ENCODE measurements around the gene CNTNAP2.

CNTNAP2 gene

DNA sequence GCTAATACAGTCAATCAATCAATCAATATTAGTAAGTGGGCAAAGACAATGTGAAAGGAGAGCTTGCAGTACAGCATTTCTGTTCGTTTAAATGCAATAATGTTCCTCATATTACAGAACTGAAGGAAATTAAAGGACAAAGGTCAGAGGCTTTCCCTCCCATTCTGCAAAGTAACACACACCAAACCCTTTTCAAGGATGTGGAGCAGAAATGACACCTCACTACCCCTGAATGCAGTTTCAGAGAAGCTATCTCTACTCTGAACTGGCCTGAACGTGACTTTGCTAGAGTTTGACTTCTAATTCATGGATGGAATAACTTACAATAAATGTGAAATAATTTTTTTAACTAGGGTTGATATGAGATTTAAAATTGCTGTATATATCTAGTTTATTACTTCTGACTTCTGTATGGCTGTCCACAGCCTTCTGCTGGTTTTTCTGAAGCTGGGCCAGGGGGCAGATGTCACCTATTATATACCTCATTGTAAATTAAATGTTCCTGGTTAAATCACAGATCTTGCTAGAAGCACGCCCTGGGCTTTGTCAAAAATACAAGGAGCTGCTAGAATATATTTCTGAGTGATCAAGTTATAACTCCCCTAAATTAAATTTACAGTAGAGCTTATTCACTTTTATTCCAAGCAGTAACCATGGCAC lies 2317.1 kb downstream of the CNTNAP2 start:
- H3K9me3 ChIP-seq (ENCODE audit: low read depth, low read length), result no peaks in the 10 kb centered on the region
- TF ChIP-seq EZH2 (IDR thresholded peaks at IDR 0.05) (no peak), FOXP2 (optimal IDR thresholded peaks at IDR 0.05; ENCODE audit: control extremely low read depth, extremely low read length, insufficient read depth) (no peak), POLR2AphosphoS5 (IDR thresholded peaks at IDR 0.05; ENCODE audit: borderline replicate concordance, low read depth, low read length) (no peak)
- no peak overlapping the region for H3K4me3 ChIP-seq
- H3K36me3 ChIP-seq (ENCODE audit: insufficient read depth, low read length), result no peaks in the 10 kb centered on the region
- no peak overlapping the region for H3K9ac ChIP-seq (ENCODE audit: insufficient read length)
- no peak overlapping the region for H3K27ac ChIP-seq
- no peak for DNase-seq (ENCODE audit: low read depth, low spot score)

DNA sequence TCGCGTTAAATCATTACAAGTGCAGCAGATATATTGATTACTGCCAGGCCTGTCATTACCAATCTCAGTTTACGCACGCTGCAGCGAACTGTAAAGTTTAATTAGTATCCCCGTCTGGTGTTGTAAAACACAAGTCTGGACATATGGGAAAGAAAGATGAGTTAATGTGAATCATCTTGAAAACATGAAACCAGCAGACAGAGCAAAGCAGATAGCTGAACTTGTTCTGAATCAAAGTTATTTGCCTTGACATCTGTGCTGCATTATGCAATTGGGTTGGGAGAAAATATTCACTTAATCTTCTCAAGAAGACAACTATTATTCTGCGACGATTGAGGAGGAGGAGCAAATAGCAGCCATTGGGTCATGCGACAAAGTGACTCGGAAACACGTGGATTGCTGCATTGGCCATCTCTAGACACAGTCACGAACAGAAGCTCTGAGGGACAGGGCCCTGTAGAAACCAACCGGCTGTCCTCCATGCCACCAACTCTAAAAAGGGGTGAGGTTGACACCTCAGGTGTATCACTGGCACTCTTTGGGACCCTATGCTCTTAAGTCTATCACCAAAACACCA lies 2317.7 kb downstream of the CNTNAP2 start:
- Histone ChIP-seq H3K9ac (ENCODE audit: insufficient read length) (no peak overlapping the region), H3K4me3 (no peak overlapping the region), H3K27ac (no peak overlapping the region), H3K9me3 (ENCODE audit: low read depth, low read length) (no peaks in the 10 kb centered on the region), H3K36me3 (ENCODE audit: insufficient read depth, low read length) (no peaks in the 10 kb centered on the region)
- no peak for DNase-seq (ENCODE audit: low read depth, low spot score)
- TF ChIP-seq FOXP2 (optimal IDR thresholded peaks at IDR 0.05; ENCODE audit: control extremely low read depth, extremely low read length, insufficient read depth) (no peak), POLR2AphosphoS5 (IDR thresholded peaks at IDR 0.05; ENCODE audit: borderline replicate concordance, low read depth, low read length) (no peak), EZH2 (IDR thresholded peaks at IDR 0.05) (no peak)

DNA sequence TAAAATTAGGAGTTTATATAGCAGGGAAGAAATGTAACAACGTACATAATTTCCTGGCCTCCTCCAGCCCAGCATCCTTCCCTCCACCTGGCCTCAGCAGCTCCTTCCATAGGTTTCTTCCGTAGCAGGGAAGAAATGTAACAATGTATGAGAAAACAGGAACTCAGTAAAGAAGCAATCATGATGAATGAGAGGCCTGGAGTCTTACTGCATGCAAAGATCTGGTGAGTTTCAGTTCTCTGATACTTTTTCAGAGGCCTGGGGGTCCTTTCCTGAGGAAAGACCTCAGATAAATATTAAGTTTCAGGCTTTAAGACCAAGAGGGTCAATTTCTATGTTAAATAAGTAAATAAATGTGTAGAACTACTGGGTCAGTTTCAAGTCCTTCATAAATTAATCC lies 2318.3 kb downstream of the CNTNAP2 start:
- DNase-seq (ENCODE audit: low read depth, low spot score), result no peak
- Histone ChIP-seq H3K36me3 (ENCODE audit: insufficient read depth, low read length) (no peaks in the 10 kb centered on the region), H3K4me3 (no peak overlapping the region), H3K9ac (ENCODE audit: insufficient read length) (no peak overlapping the region), H3K27ac (no peak overlapping the region), H3K9me3 (ENCODE audit: low read depth, low read length) (no peaks in the 10 kb centered on the region)
- TF ChIP-seq POLR2AphosphoS5 (IDR thresholded peaks at IDR 0.05; ENCODE audit: borderline replicate concordance, low read depth, low read length) (no peak), EZH2 (IDR thresholded peaks at IDR 0.05) (no peak), FOXP2 (optimal IDR thresholded peaks at IDR 0.05; ENCODE audit: control extremely low read depth, extremely low read length, insufficient read depth) (no peak)

DNA sequence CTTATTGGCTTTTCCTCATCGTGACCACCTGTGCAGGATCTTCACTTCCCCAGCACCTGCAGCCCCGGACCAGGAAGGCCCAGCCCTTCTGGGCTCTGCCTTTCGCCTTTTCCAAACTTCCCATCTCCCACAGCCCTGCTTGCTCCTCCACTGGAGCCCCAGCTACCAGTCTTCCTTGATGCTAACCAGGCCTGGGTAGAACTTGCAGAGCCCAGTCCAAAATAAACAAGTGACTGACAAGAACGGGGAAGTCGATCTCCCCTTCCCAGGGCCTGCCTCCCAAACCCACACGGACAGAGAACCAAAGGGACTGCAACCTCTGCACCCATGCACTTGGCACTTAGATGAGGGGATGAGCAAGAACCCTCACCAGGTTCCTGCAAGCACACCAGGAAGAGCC lies 2319.1 kb downstream of the CNTNAP2 start:
- Histone ChIP-seq H3K9me3 (ENCODE audit: low read depth, low read length) (no peaks in the 10 kb centered on the region), H3K27ac (no peak overlapping the region), H3K4me3 (no peak overlapping the region), H3K9ac (ENCODE audit: insufficient read length) (no peak overlapping the region), H3K36me3 (ENCODE audit: insufficient read depth, low read length) (no peaks in the 10 kb centered on the region)
- TF ChIP-seq EZH2 (IDR thresholded peaks at IDR 0.05), result no peak
- no peak for TF ChIP-seq POLR2AphosphoS5 (IDR thresholded peaks at IDR 0.05; ENCODE audit: borderline replicate concordance, low read depth, low read length)
- TF ChIP-seq FOXP2 (optimal IDR thresholded peaks at IDR 0.05; ENCODE audit: control extremely low read depth, extremely low read length, insufficient read depth), result no peak
- no peak for DNase-seq (ENCODE audit: low read depth, low spot score)

DNA sequence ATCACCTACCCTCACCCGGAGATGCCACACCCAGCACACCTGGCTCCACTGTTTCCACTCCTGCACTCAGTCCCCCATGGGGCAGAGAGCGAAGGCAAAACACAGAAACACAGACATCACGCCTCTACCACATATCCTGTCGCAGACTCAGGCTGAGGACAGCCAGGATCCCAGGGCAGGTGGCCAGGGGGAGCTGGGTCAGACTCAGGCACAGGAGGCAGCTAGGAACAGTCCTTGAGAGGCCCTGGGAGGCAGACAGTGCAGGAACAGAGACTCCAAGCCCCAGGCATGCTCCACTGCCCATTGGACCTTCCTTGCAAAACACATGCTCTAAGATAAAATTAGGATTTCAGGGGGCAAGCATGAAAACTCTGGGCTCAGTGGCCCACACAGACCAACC lies 2319.5 kb downstream of the CNTNAP2 start:
- Histone ChIP-seq H3K4me3 (no peak overlapping the region), H3K9ac (ENCODE audit: insufficient read length) (no peak overlapping the region), H3K9me3 (ENCODE audit: low read depth, low read length) (no peaks in the 10 kb centered on the region), H3K27ac (no peak overlapping the region), H3K36me3 (ENCODE audit: insufficient read depth, low read length) (no peaks in the 10 kb centered on the region)
- no peak for TF ChIP-seq EZH2 (IDR thresholded peaks at IDR 0.05)
- TF ChIP-seq POLR2AphosphoS5 (IDR thresholded peaks at IDR 0.05; ENCODE audit: borderline replicate concordance, low read depth, low read length), result no peak
- no peak for TF ChIP-seq FOXP2 (optimal IDR thresholded peaks at IDR 0.05; ENCODE audit: control extremely low read depth, extremely low read length, insufficient read depth)
- DNase-seq (ENCODE audit: low read depth, low spot score), result no peak

DNA sequence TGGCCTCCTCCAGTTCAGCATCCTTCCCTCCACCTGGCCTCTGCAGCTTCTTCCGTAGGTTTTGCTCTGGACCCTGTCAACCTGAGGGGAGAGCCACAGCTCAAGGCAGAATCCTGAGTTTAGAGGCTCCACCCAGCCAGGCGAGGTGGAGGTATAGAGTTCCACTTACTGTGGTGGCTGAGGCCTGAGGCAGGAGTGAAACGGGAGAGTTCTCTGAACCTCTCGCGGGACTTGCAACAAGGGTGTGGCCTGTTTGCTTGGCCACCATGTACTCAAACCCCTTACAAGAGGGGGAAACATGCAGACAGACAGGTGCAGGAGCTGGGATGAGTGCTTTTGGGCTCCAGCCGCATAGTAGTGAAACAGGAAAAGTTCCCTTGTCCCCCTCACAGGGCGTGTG lies 2320.0 kb downstream of the CNTNAP2 start:
- no peak for DNase-seq (ENCODE audit: low read depth, low spot score)
- no peak overlapping the region for H3K4me3 ChIP-seq
- H3K9ac ChIP-seq (ENCODE audit: insufficient read length), result no peak overlapping the region
- TF ChIP-seq EZH2 (IDR thresholded peaks at IDR 0.05) (no peak), FOXP2 (optimal IDR thresholded peaks at IDR 0.05; ENCODE audit: control extremely low read depth, extremely low read length, insufficient read depth) (no peak), POLR2AphosphoS5 (IDR thresholded peaks at IDR 0.05; ENCODE audit: borderline replicate concordance, low read depth, low read length) (no peak)
- no peaks in the 10 kb centered on the region for H3K36me3 ChIP-seq (ENCODE audit: insufficient read depth, low read length)
- no peaks in the 10 kb centered on the region for H3K9me3 ChIP-seq (ENCODE audit: low read depth, low read length)
- H3K27ac ChIP-seq, result no peak overlapping the region

DNA sequence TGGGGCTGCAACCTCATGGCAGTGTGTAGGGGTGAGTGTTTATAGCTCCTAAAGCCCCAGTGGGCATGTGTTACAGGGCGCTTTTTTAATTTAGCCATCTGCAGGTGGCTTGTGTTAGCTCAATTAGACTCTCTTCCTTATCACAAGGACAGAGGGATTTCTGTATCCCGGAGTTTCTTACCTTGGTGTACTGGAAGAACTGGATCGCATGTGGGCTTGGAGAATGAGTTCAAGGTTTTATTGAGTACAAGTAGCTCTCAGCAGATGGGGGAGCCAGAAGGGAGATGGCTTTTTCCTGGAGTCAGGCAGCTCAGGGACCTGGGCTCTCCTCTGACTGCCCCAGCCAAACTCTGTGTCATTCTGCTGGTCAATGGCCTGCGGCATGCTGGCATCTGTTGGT lies 2320.4 kb downstream of the CNTNAP2 start:
- no peak overlapping the region for H3K4me3 ChIP-seq
- no peaks in the 10 kb centered on the region for H3K36me3 ChIP-seq (ENCODE audit: insufficient read depth, low read length)
- TF ChIP-seq EZH2 (IDR thresholded peaks at IDR 0.05) (no peak), FOXP2 (optimal IDR thresholded peaks at IDR 0.05; ENCODE audit: control extremely low read depth, extremely low read length, insufficient read depth) (no peak), POLR2AphosphoS5 (IDR thresholded peaks at IDR 0.05; ENCODE audit: borderline replicate concordance, low read depth, low read length) (no peak)
- H3K9me3 ChIP-seq (ENCODE audit: low read depth, low read length), result no peaks in the 10 kb centered on the region
- no peak for DNase-seq (ENCODE audit: low read depth, low spot score)
- no peak overlapping the region for H3K9ac ChIP-seq (ENCODE audit: insufficient read length)
- no peak overlapping the region for H3K27ac ChIP-seq

DNA sequence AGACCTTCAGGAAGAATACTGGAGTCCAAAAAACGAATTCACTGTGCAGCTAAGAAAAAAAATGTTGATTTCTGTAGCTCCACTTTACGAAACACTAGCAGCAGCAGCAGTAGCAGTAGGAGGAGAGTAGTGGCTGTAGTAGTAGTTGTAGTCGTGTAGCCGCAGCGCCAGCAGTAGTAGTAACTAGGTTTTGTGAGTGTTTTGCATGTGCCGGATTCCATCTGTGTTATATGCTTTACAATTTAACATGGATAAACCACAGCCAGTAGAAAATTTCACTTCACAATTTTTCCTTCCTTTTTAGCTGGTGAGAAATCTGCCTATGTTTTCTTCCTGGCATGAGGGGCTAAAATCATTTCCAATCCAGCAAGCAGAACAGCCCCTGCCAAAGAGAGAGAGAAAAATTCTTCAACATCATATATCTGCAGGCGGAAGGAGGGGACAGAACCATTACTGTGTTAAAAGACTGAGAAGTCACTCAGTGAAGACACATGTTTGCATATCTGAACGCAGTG lies 2325.6 kb downstream of the CNTNAP2 start:
- Histone ChIP-seq H3K9ac (ENCODE audit: insufficient read length) (no peak overlapping the region), H3K27ac (no peak overlapping the region), H3K4me3 (no peak overlapping the region), H3K9me3 (ENCODE audit: low read depth, low read length) (no peaks in the 10 kb centered on the region), H3K36me3 (ENCODE audit: insufficient read depth, low read length) (no peaks in the 10 kb centered on the region)
- TF ChIP-seq FOXP2 (optimal IDR thresholded peaks at IDR 0.05; ENCODE audit: control extremely low read depth, extremely low read length, insufficient read depth) (no peak), EZH2 (IDR thresholded peaks at IDR 0.05) (no peak), POLR2AphosphoS5 (IDR thresholded peaks at IDR 0.05; ENCODE audit: borderline replicate concordance, low read depth, low read length) (no peak)
- DNase-seq (ENCODE audit: low read depth, low spot score), result no peak
